ENCODE measurements around the gene KRTAP12-3.
"Not testable (repeated sequence)": the region's sequence is repeated elsewhere in the genome, so short reads cannot be mapped to it uniquely, and the experiment has no call there.

DNA sequence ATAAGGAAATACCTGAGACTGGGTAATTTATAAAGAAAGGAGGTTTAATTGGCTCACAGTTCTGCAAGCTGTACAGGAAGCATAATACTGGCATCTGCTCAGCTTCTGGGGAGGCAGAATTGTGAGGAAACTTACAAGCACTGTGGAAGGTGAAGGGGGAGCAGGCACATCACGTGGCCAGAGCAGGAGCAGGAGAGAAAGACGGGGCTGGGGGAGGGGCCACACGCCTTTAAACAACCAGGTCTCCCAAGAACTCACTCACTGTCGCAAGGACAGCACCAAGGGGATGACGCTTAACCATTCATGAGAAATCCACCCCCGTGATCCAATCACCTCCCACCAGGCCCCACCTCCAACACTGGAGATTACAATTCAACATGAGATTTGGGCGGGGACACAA is 3.8 kb downstream of the KRTAP12-3 start:
- TF ChIP-seq, protein P1, sequence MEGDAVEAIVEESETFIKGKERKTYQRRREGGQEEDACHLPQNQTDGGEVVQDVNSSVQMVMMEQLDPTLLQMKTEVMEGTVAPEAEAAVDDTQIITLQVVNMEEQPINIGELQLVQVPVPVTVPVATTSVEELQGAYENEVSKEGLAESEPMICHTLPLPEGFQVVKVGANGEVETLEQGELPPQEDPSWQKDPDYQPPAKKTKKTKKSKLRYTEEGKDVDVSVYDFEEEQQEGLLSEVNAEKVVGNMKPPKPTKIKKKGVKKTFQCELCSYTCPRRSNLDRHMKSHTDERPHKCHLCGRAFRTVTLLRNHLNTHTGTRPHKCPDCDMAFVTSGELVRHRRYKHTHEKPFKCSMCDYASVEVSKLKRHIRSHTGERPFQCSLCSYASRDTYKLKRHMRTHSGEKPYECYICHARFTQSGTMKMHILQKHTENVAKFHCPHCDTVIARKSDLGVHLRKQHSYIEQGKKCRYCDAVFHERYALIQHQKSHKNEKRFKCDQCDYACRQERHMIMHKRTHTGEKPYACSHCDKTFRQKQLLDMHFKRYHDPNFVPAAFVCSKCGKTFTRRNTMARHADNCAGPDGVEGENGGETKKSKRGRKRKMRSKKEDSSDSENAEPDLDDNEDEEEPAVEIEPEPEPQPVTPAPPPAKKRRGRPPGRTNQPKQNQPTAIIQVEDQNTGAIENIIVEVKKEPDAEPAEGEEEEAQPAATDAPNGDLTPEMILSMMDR (IDR thresholded peaks at IDR 0.05): not testable (repeated sequence)
- TF ChIP-seq POLR2A (IDR thresholded peaks at IDR 0.05): not testable (repeated sequence)

All from uterus (tissue), 2 donors.